Neural progenitor cell (in vitro differentiated cells): ENCODE measurements around the gene KDM8. TPM values are rescaled to one million over a fixed set of nuclear protein-coding genes. Genes with fewer than 3 reads are reported as not detected.

Experiments used
- DNase-seq: peaks from one replicate; pipeline ENCODE4 v3.0.0-alpha.2; 2016; ENCODE audit warnings: low spot score
- H2AFZ ChIP-seq: fragments of 200-600 bp; sonication (generic); replicated peaks from 2 replicates; pipeline ENCODE4 v1.6.1; 2016; ENCODE audit warnings: antibody characterized with exemption
- H3F3A ChIP-seq: fragments of 200-600 bp; sonication (generic); 2 replicates; pipeline ENCODE4 v1.6.1; 2016; ENCODE audit warnings: antibody characterized with exemption, low read depth
- H3K27ac ChIP-seq: fragments of 200-600 bp; sonication (generic); 2 replicates; pipeline ENCODE4 v1.5.1; 2016; ENCODE audit warnings: mild to moderate bottlenecking
- H3K27me3 ChIP-seq: fragments of 200-600 bp; sonication (generic); 2 replicates; pipeline ENCODE4 v1.6.1; 2016; ENCODE audit warnings: mild to moderate bottlenecking, moderate library complexity
- H3K36me3 ChIP-seq: fragments of 200-600 bp; sonication (generic); 2 replicates; pipeline ENCODE4 v1.5.1; 2016
- H3K4me1 ChIP-seq: fragments of 200-600 bp; sonication (generic); 2 replicates; pipeline ENCODE4 v1.6.1; 2016; ENCODE audit warnings: mixed run types
- H3K4me2 ChIP-seq: fragments of 200-600 bp; sonication (generic); 2 replicates; pipeline ENCODE4 v1.6.1; 2016
- H3K4me3 ChIP-seq: fragments of 200-600 bp; sonication (generic); 2 replicates; pipeline ENCODE4 v1.5.1; 2016
- H3K79me2 ChIP-seq: fragments of 200-600 bp; sonication (generic); 2 replicates; pipeline ENCODE4 v1.6.1; 2016; ENCODE audit warnings: low read depth
- H3K9ac ChIP-seq: fragments of 200-600 bp; sonication (generic); 2 replicates; pipeline ENCODE4 v1.6.1; 2016
- H3K9me3 ChIP-seq: fragments of 200-600 bp; sonication (generic); 2 replicates; pipeline ENCODE4 v1.5.1; 2016; ENCODE audit warnings: low read depth
- H4K20me1 ChIP-seq: fragments of 200-600 bp; sonication (generic); 2 replicates; pipeline ENCODE4 v1.6.1; 2016; ENCODE audit warnings: low read depth
- H3K27ac Mint-ChIP-seq: 3 replicates; pipeline ENCODE4 v1.8.0; 2021; ENCODE audit warnings: mixed read lengths
- H3K27me3 Mint-ChIP-seq: 2 replicates; pipeline ENCODE4 v1.8.0; 2022; ENCODE audit warnings: low read depth, mild to moderate bottlenecking, inconsistent platforms, moderate library complexity, mixed read lengths; ENCODE audit not compliant: insufficient read depth
- H3K36me3 Mint-ChIP-seq: 3 replicates; pipeline ENCODE4 v1.8.0; 2021; ENCODE audit warnings: mixed read lengths
- H3K4me1 Mint-ChIP-seq: 3 replicates; pipeline ENCODE4 v1.8.0; 2021; ENCODE audit warnings: mixed read lengths
- H3K4me3 Mint-ChIP-seq: 3 replicates; pipeline ENCODE4 v1.8.0; 2021; ENCODE audit warnings: mild to moderate bottlenecking, moderate library complexity, mixed read lengths
- H3K9me3 Mint-ChIP-seq: 3 replicates; pipeline ENCODE4 v1.8.0; 2020; ENCODE audit warnings: mixed read lengths
- CTCF ChIP-seq: fragments of 200-600 bp; sonication (generic); IDR thresholded peaks from 2 replicates; pipeline ENCODE4 v1.5.1; 2017; ENCODE audit warnings: antibody characterized with exemption, mild to moderate bottlenecking
- EZH2 ChIP-seq: fragments of 200-600 bp; sonication (generic); IDR thresholded peaks from 2 replicates; pipeline ENCODE4 v1.6.1; 2017; ENCODE audit warnings: antibody characterized with exemption, mild to moderate bottlenecking, moderate library complexity
- EZH2phosphoT487 ChIP-seq: fragments of 200-600 bp; sonication (generic); IDR thresholded peaks from 2 replicates; pipeline ENCODE4 v1.6.1; 2017; ENCODE audit warnings: antibody characterized with exemption
- total RNA-seq: library from RNA; depleted of rRNA; stranded (reverse); fragments of >200 nt; gene quantifications from 2 replicates; pipeline ENCODE4 v1.2.3, GENCODE V29; 2015; ENCODE audit warnings: low replicate concordance

Gene KDM8
- total RNA-seq, 1 donor from 2014 or later, result 6.5 TPM

- no peak overlapping the region for H3K4me3 Mint-ChIP-seq
- H3K36me3 ChIP-seq, result no peaks in the 10 kb centered on the region
- H3K27me3 Mint-ChIP-seq, result peaks cover 2% of the 10 kb centered on the region
- no peaks in the 10 kb centered on the region for H3K9me3 Mint-ChIP-seq
- no peaks in the 10 kb centered on the region for H3K27me3 ChIP-seq
- no peaks in the 10 kb centered on the region for H3K79me2 ChIP-seq
- H3K4me3 ChIP-seq, result no peak overlapping the region
- H3K36me3 Mint-ChIP-seq, result no peaks in the 10 kb centered on the region
- H3K9ac ChIP-seq, result no peak overlapping the region
- DNase-seq, result no peak
- no peak overlapping the region for H2AFZ ChIP-seq
- TF ChIP-seq CTCF (no peak), EZH2phosphoT487 (no peak), EZH2 (no peak)
- no peak overlapping the region for H3K27ac ChIP-seq
- H3K4me1 ChIP-seq, result no peaks in the 10 kb centered on the region
- no peaks in the 10 kb centered on the region for H3F3A ChIP-seq
- no peak overlapping the region for H3K4me2 ChIP-seq
- H4K20me1 ChIP-seq, result no peaks in the 10 kb centered on the region
- H3K27ac Mint-ChIP-seq, result no peak overlapping the region
- H3K4me1 Mint-ChIP-seq, result peaks cover 2% of the 10 kb centered on the region
- H3K9me3 ChIP-seq, result no peaks in the 10 kb centered on the region
These were observed 41.9 kb upstream of the KDM8 start for GRCh38 chr16:27161398-27161797.

GRCh38 chr16:27164352-27164751 is 39.0 kb upstream of the KDM8 start:
- Histone ChIP-seq H3K27ac (no peak overlapping the region), H3K27me3 (no peaks in the 10 kb centered on the region), H3K36me3 (no peaks in the 10 kb centered on the region), H3K9ac (no peak overlapping the region), H3K79me2 (no peaks in the 10 kb centered on the region), H3K9me3 (no peaks in the 10 kb centered on the region), H2AFZ (no peak overlapping the region), H3F3A (no peaks in the 10 kb centered on the region), H4K20me1 (no peaks in the 10 kb centered on the region), H3K4me2 (no peak overlapping the region), H3K4me1 (no peaks in the 10 kb centered on the region), H3K4me3 (no peak overlapping the region)
- no peak for DNase-seq
- Mint-ChIP-seq H3K4me3 (no peak overlapping the region), H3K4me1 (peaks cover 2% of the 10 kb centered on the region), H3K9me3 (no peaks in the 10 kb centered on the region), H3K27me3 (no peaks in the 10 kb centered on the region), H3K27ac (no peak overlapping the region), H3K36me3 (no peaks in the 10 kb centered on the region)
- TF ChIP-seq EZH2phosphoT487, result no peak
- no peak for TF ChIP-seq EZH2
- TF ChIP-seq CTCF, result no peak

GRCh38 chr16:27165576-27165975 is 37.8 kb upstream of the KDM8 start:
- no peaks in the 10 kb centered on the region for H3K79me2 ChIP-seq
- peaks cover 7% of the 10 kb centered on the region for H3K4me1 Mint-ChIP-seq
- no peaks in the 10 kb centered on the region for H3K36me3 Mint-ChIP-seq
- H3F3A ChIP-seq, result no peaks in the 10 kb centered on the region
- DNase-seq, result no peak
- H3K27me3 ChIP-seq, result no peaks in the 10 kb centered on the region
- H3K9me3 ChIP-seq, result no peaks in the 10 kb centered on the region
- H3K36me3 ChIP-seq, result no peaks in the 10 kb centered on the region
- no peak overlapping the region for H3K4me3 ChIP-seq
- H3K4me2 ChIP-seq, result no peak overlapping the region
- no peak for TF ChIP-seq EZH2phosphoT487
- no peak for TF ChIP-seq CTCF
- TF ChIP-seq EZH2, result no peak
- no peaks in the 10 kb centered on the region for H3K4me1 ChIP-seq
- no peaks in the 10 kb centered on the region for H3K9me3 Mint-ChIP-seq
- H3K4me3 Mint-ChIP-seq, result no peak overlapping the region
- no peak overlapping the region for H2AFZ ChIP-seq
- no peaks in the 10 kb centered on the region for H3K27me3 Mint-ChIP-seq
- no peak overlapping the region for H3K27ac ChIP-seq
- no peaks in the 10 kb centered on the region for H4K20me1 ChIP-seq
- H3K27ac Mint-ChIP-seq, result no peak overlapping the region
- no peak overlapping the region for H3K9ac ChIP-seq
